GM06990 (cell line): ENCODE measurements around the gene VOPP1.

Source experiments
- DNase-seq: peaks from one replicate; pipeline ENCODE4 v3.0.0-alpha.2; 2011; ENCODE audit not compliant: insufficient read length; ENCODE audit errors: extremely low read depth
- H3K27me3 ChIP-seq: replicated peaks from 2 replicates; pipeline ENCODE4 v1.6.0; 2011; ENCODE audit warnings: low read length; ENCODE audit not compliant: control insufficient read depth, insufficient read depth
- H3K36me3 ChIP-seq: 2 replicates; pipeline ENCODE4 v1.5.1; 2011; ENCODE audit warnings: low read length; ENCODE audit not compliant: control insufficient read depth, insufficient read depth
- H3K4me3 ChIP-seq: replicated peaks from 2 replicates; pipeline ENCODE4 v1.5.1; 2011; ENCODE audit warnings: low read depth, mild to moderate bottlenecking, control low read depth, low read length
- TF ChIP-seq, protein P1 (sequence below): IDR thresholded peaks from 2 replicates; pipeline ENCODE4 v1.5.1; 2011; ENCODE audit warnings: low read length, control low read depth, mild to moderate bottlenecking, inconsistent platforms; ENCODE audit not compliant: insufficient read depth, poor library complexity, severe bottlenecking

Gene VOPP1

GRCh38 chr7:55591282-55591931, 19.1 kb upstream of the VOPP1 start:
- TF ChIP-seq, protein P1, sequence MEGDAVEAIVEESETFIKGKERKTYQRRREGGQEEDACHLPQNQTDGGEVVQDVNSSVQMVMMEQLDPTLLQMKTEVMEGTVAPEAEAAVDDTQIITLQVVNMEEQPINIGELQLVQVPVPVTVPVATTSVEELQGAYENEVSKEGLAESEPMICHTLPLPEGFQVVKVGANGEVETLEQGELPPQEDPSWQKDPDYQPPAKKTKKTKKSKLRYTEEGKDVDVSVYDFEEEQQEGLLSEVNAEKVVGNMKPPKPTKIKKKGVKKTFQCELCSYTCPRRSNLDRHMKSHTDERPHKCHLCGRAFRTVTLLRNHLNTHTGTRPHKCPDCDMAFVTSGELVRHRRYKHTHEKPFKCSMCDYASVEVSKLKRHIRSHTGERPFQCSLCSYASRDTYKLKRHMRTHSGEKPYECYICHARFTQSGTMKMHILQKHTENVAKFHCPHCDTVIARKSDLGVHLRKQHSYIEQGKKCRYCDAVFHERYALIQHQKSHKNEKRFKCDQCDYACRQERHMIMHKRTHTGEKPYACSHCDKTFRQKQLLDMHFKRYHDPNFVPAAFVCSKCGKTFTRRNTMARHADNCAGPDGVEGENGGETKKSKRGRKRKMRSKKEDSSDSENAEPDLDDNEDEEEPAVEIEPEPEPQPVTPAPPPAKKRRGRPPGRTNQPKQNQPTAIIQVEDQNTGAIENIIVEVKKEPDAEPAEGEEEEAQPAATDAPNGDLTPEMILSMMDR: no peak
- H3K27me3 ChIP-seq: no peaks in the 10 kb centered on the region
- no peak for DNase-seq
- H3K4me3 ChIP-seq: no peak overlapping the region
- no peaks in the 10 kb centered on the region for H3K36me3 ChIP-seq

DNA sequence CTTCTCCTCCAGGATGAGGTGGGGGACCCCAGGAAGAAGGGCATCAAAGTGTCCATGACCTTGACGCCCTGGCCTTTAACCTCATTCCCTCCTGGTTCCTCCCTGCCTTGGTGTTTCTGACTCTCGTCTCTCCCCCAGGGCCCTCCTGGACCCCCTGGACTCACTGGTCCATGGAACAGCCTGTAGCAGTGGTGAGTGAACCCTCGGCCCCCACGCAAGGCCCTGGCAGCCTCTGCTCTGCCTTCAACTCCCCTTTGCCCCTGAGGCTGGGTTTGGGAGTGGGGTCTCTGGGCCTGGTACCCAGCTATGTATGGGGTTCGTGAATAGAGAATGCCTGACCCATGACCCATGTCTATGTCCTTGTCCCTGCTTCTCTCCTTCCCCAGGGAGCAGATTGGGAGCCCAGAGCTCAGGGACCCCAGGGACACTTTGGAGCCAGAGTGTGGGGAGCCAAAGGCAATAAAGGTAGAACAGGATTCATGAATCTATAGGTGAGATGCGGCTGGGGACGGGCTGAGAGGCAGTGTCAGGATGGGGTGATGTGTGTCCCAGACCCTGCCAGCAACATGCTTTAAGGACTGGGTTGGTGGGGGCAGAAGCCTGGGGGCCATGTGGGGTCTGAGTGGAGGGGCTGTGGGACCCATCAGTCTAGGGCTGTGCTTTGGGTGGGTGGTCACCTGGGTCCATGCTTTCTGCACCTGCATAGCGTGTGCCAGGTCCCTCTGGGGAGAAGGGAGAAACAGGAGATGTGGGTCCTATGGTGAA, 18.4 kb upstream of the VOPP1 start:
- DNase-seq: no peak
- TF ChIP-seq, protein P1: no peak
- no peaks in the 10 kb centered on the region for H3K36me3 ChIP-seq
- no peaks in the 10 kb centered on the region for H3K27me3 ChIP-seq
- H3K4me3 ChIP-seq: no peak overlapping the region

GRCh38 chr7:55589905-55590304, 17.6 kb upstream of the VOPP1 start:
- TF ChIP-seq, protein P1: no peak
- Histone ChIP-seq H3K4me3 (no peak overlapping the region), H3K27me3 (no peaks in the 10 kb centered on the region), H3K36me3 (no peaks in the 10 kb centered on the region)
- no peak for DNase-seq

GRCh38 chr7:55588976-55589604, 16.8 kb upstream of the VOPP1 start:
- TF ChIP-seq, protein P1: no peak
- DNase-seq: no peak

GRCh38 chr7:55588379-55588699, 16.0 kb upstream of the VOPP1 start:
- no peaks in the 10 kb centered on the region for H3K36me3 ChIP-seq
- TF ChIP-seq, protein P1: no peak
- no peak for DNase-seq
- no peaks in the 10 kb centered on the region for H3K27me3 ChIP-seq
- H3K4me3 ChIP-seq: no peak overlapping the region

More at GRCh38 chr7:55588976-55589604, 16.8 kb upstream of the VOPP1 start:
- Histone ChIP-seq H3K4me3 (no peak overlapping the region), H3K36me3 (no peaks in the 10 kb centered on the region), H3K27me3 (no peaks in the 10 kb centered on the region)
